ENCODE results near the gene CBR1. TPM values are rescaled to one million over a fixed set of nuclear protein-coding genes. Genes with fewer than 3 reads are reported as not detected.

Gene CBR1
- total and polyA plus RNA-seq, 2 of the 8 experiments (the other 6 are each of a cell fraction or from before 2014, with no cell fraction given): 1.8 to 207 TPM

DNA sequence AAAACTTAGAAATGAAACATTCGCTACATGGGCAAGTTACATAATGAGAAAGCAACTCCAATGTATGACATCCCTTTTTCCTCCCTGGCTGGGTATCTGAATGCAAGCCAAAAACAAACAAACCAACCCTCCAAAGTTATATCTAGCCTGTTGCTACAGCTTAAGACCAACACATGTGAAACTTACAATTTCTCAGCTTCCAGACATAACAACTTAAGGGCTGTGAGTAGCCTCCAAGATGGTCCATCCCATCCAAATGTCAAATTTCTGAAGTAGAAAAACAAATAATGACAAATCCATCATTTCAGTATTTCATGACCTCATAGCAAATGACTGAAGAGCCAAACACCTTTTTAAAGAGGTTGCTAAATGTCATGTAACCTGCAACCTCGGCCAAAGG, 29.4 kb upstream of the CBR1 start:
- CTCF ChIA-PET (ENCODE audit: partially characterized antibody): interaction anchor here (0.6 to 1.4 kb wide), 6 partner anchors 10 to 1347 kb away, joined by 3 to 4 read pairs (median 3); no protein-coding TSS in a partner anchor
- no peak overlapping the region for H2AK5ac ChIP-seq (ENCODE audit: low read depth, low read length)
- no peaks in the 10 kb centered on the region for H3K79me1 ChIP-seq (ENCODE audit: low read depth, low read length)
- no peak overlapping the region for H4K91ac ChIP-seq (replicated peaks; ENCODE audit: insufficient read length, low read length)
- H3K4me1 ChIP-seq (replicated peaks in 1 of 4; ENCODE audit: control insufficient read depth in 3 of 4, insufficient read depth in 4 of 4, low read length in 3 of 4): peaks cover 0 to 6% (median 0%) of the 10 kb centered on the region in 4 experiments; a peak in 3 of 7 replicates
- no peak overlapping the region for H3K27ac ChIP-seq (ENCODE audit: low read depth, low read length)
- H4K5ac ChIP-seq (ENCODE audit: insufficient read length, low read depth, low read length): no peak overlapping the region
- H3K79me2 ChIP-seq (ENCODE audit: control insufficient read depth in 1 of 2, insufficient read depth in 2 of 2, low read length in 2 of 2): peaks cover 0 to 3% of the 10 kb centered on the region in 2 experiments; a peak in 1 of 4 replicates
- no peak overlapping the region for H3K4ac ChIP-seq (replicated peaks; ENCODE audit: insufficient read length, low read depth, low read length)
- H3K23ac ChIP-seq (ENCODE audit: insufficient read length): no peak overlapping the region
- no peak overlapping the region for H2BK15ac ChIP-seq (ENCODE audit: low read length)
- POLR2A ChIA-PET (ENCODE audit: partially characterized antibody): interaction anchor here (0.9 to 1.0 kb wide), 3 partner anchors 8 to 70 kb away, joined by 3 to 4 read pairs (median 3); partner anchors contain the start of gene SETD4
- no peak overlapping the region for H3K4me3 ChIP-seq (ENCODE audit: extremely low read depth in 1 of 4, insufficient read depth in 2 of 4, low read depth in 3 of 4, low read length in 4 of 4)
- H2BK20ac ChIP-seq (ENCODE audit: low read length): no peak overlapping the region
- H3K56ac ChIP-seq (replicated peaks; ENCODE audit: insufficient read length, low read depth, low read length): no peak overlapping the region
- no peak overlapping the region for H3K4me2 ChIP-seq (ENCODE audit: insufficient read depth in 1 of 2, low read depth in 2 of 2, low read length in 2 of 2)
- no peak overlapping the region for H3K14ac ChIP-seq (ENCODE audit: insufficient read length)
- H2AFZ ChIP-seq (ENCODE audit: low read length): no peak overlapping the region
- FAIRE-seq (no peak), DNase-seq (ENCODE audit: low read depth in 1 of 2, low spot score in 2 of 2) (no peak)
- H2BK5ac ChIP-seq (ENCODE audit: low read depth, low read length): no peak overlapping the region
- peaks cover 20 to 81% (median 61%) of the 10 kb centered on the region in 4 experiments; a peak in 7 of 8 replicates for H3K36me3 ChIP-seq (ENCODE audit: control insufficient read depth in 2 of 4, insufficient read depth in 4 of 4, low read length in 3 of 4)
- no peaks in the 10 kb centered on the region for H3K9me3 ChIP-seq (ENCODE audit: insufficient read depth in 2 of 2, low read depth in 1 of 2, low read length in 1 of 2)
- H3K9ac ChIP-seq (replicated peaks in 1 of 4; ENCODE audit: extremely low read depth in 1 of 4, low read depth in 3 of 4, low read length in 3 of 4): no peak overlapping the region
- no peaks in the 10 kb centered on the region for H3K23me2 ChIP-seq (ENCODE audit: low read depth, low read length)
- no peak overlapping the region for H4K8ac ChIP-seq (ENCODE audit: extremely low read depth, insufficient read depth, low read length)
- no peaks in the 10 kb centered on the region for H3K27me3 ChIP-seq (replicated peaks in 1 of 4; ENCODE audit: control insufficient read depth in 3 of 4, extremely low read depth in 1 of 4, insufficient read depth in 3 of 4, low read length in 3 of 4)
- peaks cover 0 to 4% of the 10 kb centered on the region in 2 experiments for H4K20me1 ChIP-seq (replicated peaks in 1 of 2; ENCODE audit: control insufficient read depth in 1 of 2, insufficient read depth in 2 of 2, low read length in 2 of 2)
- H3K18ac ChIP-seq (ENCODE audit: extremely low read depth, low read length): no peak overlapping the region
- WGBS, 2 experiments (ENCODE audit: extremely low coverage in 1 of 2, insufficient coverage in 1 of 2, insufficient read length in 1 of 2, insufficient replicate concordance in 2 of 2, low coverage in 1 of 2, low lambda C conversion rate in 2 of 2, missing lambda C conversion rate in 1 of 2): 95% methylated on average over 2 of the region's 2 CpGs; no CpG with 5 or more reads in 1 of the 2 experiments
- no peak overlapping the region for H2BK12ac ChIP-seq (ENCODE audit: low read depth, low read length)
- no peak overlapping the region for H2BK120ac ChIP-seq (replicated peaks; ENCODE audit: low read depth, low read length)
- TF ChIP-seq TCF12 (IDR thresholded peaks at IDR 0.05; ENCODE audit: low read depth, low read length): no peak
- no peak for TF ChIP-seq EGR1 (IDR thresholded peaks at IDR 0.05; ENCODE audit: borderline replicate concordance, low read depth, low read length)
- TF ChIP-seq NANOG (IDR thresholded peaks at IDR 0.05; ENCODE audit: insufficient read depth, low read depth, low read length, poor library complexity, severe bottlenecking): no peak
- TF ChIP-seq SUZ12 (IDR thresholded peaks at IDR 0.05; ENCODE audit: low read length): no peak
- TF ChIP-seq CREB1 (IDR thresholded peaks at IDR 0.05): no peak

Data from H1 (cell line).